Measurements from ENCODE around the gene MYOZ3.

Gene MYOZ3

DNA sequence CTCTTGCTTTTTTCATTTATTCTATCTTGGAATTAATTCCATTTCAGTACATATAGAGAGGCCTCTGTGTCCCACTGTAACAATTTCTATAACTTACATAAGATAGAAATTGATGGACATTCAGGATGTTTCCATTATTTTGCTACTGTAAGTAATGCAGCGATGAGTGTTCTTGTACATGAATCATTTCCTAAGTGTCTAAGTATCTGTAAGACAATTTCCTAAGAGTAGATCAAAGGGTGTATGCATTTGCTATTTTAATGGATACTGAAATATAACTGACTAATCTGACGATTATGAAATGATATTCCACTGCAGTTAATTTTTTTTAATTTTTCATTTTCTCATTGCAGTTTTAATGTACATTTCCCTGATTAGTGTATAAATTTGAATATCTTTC lies 62.8 kb downstream of the MYOZ3 start:
- no peak overlapping the region for H3K9ac ChIP-seq (ENCODE audit: low read length)
- H2AFZ ChIP-seq (ENCODE audit: low read depth, low read length) = no peak overlapping the region
- H3K4me1 ChIP-seq (ENCODE audit: low read length) = no peaks in the 10 kb centered on the region
- no peaks in the 10 kb centered on the region for H4K20me1 ChIP-seq (ENCODE audit: insufficient read depth, low read length)
- H3K27me3 ChIP-seq (ENCODE audit: low read depth, low read length) = no peaks in the 10 kb centered on the region
- H3K4me2 ChIP-seq (ENCODE audit: low read length) = no peak overlapping the region
- no peaks in the 10 kb centered on the region for H3K79me2 ChIP-seq (ENCODE audit: low read length)
- no peak overlapping the region for H3K4me3 ChIP-seq (ENCODE audit: low read length)
- H3K36me3 ChIP-seq (replicated peaks; ENCODE audit: low read depth, low read length) = peaks cover 35% of the 10 kb centered on the region
- no peaks in the 10 kb centered on the region for H3K9me3 ChIP-seq (ENCODE audit: insufficient read depth, low read length)
- TF ChIP-seq, protein P1, sequence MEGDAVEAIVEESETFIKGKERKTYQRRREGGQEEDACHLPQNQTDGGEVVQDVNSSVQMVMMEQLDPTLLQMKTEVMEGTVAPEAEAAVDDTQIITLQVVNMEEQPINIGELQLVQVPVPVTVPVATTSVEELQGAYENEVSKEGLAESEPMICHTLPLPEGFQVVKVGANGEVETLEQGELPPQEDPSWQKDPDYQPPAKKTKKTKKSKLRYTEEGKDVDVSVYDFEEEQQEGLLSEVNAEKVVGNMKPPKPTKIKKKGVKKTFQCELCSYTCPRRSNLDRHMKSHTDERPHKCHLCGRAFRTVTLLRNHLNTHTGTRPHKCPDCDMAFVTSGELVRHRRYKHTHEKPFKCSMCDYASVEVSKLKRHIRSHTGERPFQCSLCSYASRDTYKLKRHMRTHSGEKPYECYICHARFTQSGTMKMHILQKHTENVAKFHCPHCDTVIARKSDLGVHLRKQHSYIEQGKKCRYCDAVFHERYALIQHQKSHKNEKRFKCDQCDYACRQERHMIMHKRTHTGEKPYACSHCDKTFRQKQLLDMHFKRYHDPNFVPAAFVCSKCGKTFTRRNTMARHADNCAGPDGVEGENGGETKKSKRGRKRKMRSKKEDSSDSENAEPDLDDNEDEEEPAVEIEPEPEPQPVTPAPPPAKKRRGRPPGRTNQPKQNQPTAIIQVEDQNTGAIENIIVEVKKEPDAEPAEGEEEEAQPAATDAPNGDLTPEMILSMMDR (IDR thresholded peaks at IDR 0.05; ENCODE audit: low read depth, low read length) = no peak
- no peak for TF ChIP-seq EZH2phosphoT487 (IDR thresholded peaks at IDR 0.05; ENCODE audit: low read depth)
- no peak overlapping the region for H3K27ac ChIP-seq (ENCODE audit: low read length)

Data from OCI-LY3 (cell line).